Spleen (tissue), 11 donors: ENCODE data around the gene SRGAP1. TPM values are rescaled to one million over a fixed set of nuclear protein-coding genes. Genes with fewer than 3 reads are reported as not detected.

Experiments
- DNase-seq: peaks from one replicate; pipeline ENCODE4 v3.0.0-alpha.2; 2020
- H3K27ac ChIP-seq, 8 donors: fragments of 200-600 bp; sonication (generic) in 7 of 8; 1 replicate in 4 of 8; 2 replicates in 4 of 8; pipeline versions ENCODE4 v1.5.0 to v1.8.0; 2016 to 2021; ENCODE audit warnings: inconsistent platforms in 4 of 8, mild to moderate bottlenecking in 4 of 8, moderate library complexity in 1 of 8
- H3K27me3 ChIP-seq, 7 donors: fragments of 200-600 bp; sonication (generic) in 6 of 7; replicated peaks in 1 of 7; 1 replicate in 4 of 7; 2 replicates in 3 of 7; pipeline versions ENCODE4 v1.5.0 to v1.8.0; 2016 to 2021; ENCODE audit warnings: inconsistent platforms in 3 of 7, mild to moderate bottlenecking in 1 of 7
- H3K36me3 ChIP-seq, 6 donors: fragments of 200-600 bp; sonication (generic) in 5 of 6; 1 replicate in 4 of 6; 2 replicates in 2 of 6; pipeline versions ENCODE4 v1.5.0 to v1.8.0; 2016 to 2021; ENCODE audit warnings: inconsistent platforms in 2 of 6
- H3K4me1 ChIP-seq, 6 donors: fragments of 200-600 bp; sonication (generic) in 5 of 6; 1 replicate in 3 of 6; 2 replicates in 3 of 6; pipeline versions ENCODE4 v1.5.0 to v1.8.0; 2016 to 2021; ENCODE audit warnings: inconsistent platforms in 3 of 6
- H3K4me3 ChIP-seq, 8 donors: fragments of 200-600 bp; sonication (generic) in 7 of 8; 1 replicate in 4 of 8; 2 replicates in 4 of 8; pipeline versions ENCODE4 v1.5.0 to v1.8.0; 2016 to 2021; ENCODE audit warnings: inconsistent platforms in 4 of 8, mild to moderate bottlenecking in 4 of 8, moderate library complexity in 2 of 8
- H3K9me3 ChIP-seq, 8 donors: fragments of 200-600 bp; sonication (generic) in 7 of 8; 1 replicate in 4 of 8; 2 replicates in 4 of 8; pipeline versions ENCODE4 v1.5.0 to v1.8.0; 2016 to 2021; ENCODE audit warnings: inconsistent platforms in 4 of 8
- POLR2A ChIP-seq, 3 donors: fragments of 450-650 bp; IDR thresholded peaks; one replicate each; pipeline ENCODE4 v1.5.1; 2017; ENCODE audit warnings: antibody characterized with exemption in 3 of 3, mild to moderate bottlenecking in 1 of 3
- POLR2AphosphoS5 ChIP-seq, 3 donors: sonication (generic); formaldehyde crosslinking; IDR thresholded peaks; one replicate each; pipeline ENCODE4 v1.5.1; 2017; ENCODE audit warnings: antibody characterized with exemption in 3 of 3
- WGBS, 5 donors: extraction: QIAGEN DNeasy Blood & Tissue Kit in 3 of 5; methylation state at CpG; one replicate each; pipeline versions ENCODE4 v1.1.5 to v1.1.7; 2013 to 2018; 5-methylcytosine and 5-hydroxymethylcytosine counted together
- intact Hi-C: fragments of 100-400 bp; cut with DNase I; formaldehyde crosslinking; loops from one replicate; pipeline ENCODE4 v1.15.0; 2023; ENCODE audit warnings: low total_unique reads
- polyA plus RNA-seq, 3 donors: library from polyadenylated mRNA; stranded (reverse); fragments of 200-250 nt; gene quantifications; one replicate each; pipeline ENCODE4 v1.2.1, GENCODE V29; 2013
- total RNA-seq, 7 donors: library from RNA; depleted of rRNA in 3 of 7; stranded (reverse); fragments of >200 nt in 3 of 7; fragmentation: NEBNext Ultra II Directional in 4 of 7; extraction: Animal tissue kit (Norgen Biotek cat#: 25700) in 4 of 7; gene quantifications; one replicate each; pipeline versions ENCODE4 v1.1.0 to v1.2.1, GENCODE V29; 2016 to 2021
- TF ChIP-seq, protein P1 (sequence below), 11 experiments: fragments of 200-600 bp in 7 of 11; fragments of 450-650 bp in 4 of 11; sonication (generic) in 4 of 11; IDR thresholded peaks in 8 of 11; conservative IDR thresholded peaks in 3 of 11; 1 replicate in 7 of 11; 2 replicates in 4 of 11; pipeline versions ENCODE4 v1.4.0 to v1.8.0; 2016 to 2021; ENCODE audit warnings: antibody characterized with exemption in 11 of 11, inconsistent platforms in 4 of 11, mild to moderate bottlenecking in 1 of 11
- donor health status: healthy with polysubstance abuse.
- donor health status: DM: no; HTN: no; CAD: no; lungs with moderate emphysema.
- donor health status: DM: no; HTN: no; CAD: no.
- donor health status: Bipolar disorder and iron deficiency.
- donor health status: healthy.
- donor health status: DM: no; HTN: no; CAD: no.
- donor health status: DM: yes; HTN: yes; CAD: no.

SRGAP1 gene
- total and polyA plus RNA-seq, 10 donors: 0.37 to 20.1 (median 13.4) TPM

GRCh38 chr12:63823040-63823439, 21.5 kb upstream of the SRGAP1 start:
- Histone ChIP-seq H3K27ac (no peak overlapping the region), H3K4me3 (no peak overlapping the region), H3K9me3 (peaks cover 0 to 19% (median 13%) of the 10 kb centered on the region in 8 donors), H3K36me3 (no peaks in the 10 kb centered on the region), H3K4me1 (peaks cover 0 to 8% (median 0%) of the 10 kb centered on the region in 6 donors), H3K27me3 (peaks cover 0 to 11% (median 0%) of the 10 kb centered on the region in 7 donors)
- TF ChIP-seq, protein P1, sequence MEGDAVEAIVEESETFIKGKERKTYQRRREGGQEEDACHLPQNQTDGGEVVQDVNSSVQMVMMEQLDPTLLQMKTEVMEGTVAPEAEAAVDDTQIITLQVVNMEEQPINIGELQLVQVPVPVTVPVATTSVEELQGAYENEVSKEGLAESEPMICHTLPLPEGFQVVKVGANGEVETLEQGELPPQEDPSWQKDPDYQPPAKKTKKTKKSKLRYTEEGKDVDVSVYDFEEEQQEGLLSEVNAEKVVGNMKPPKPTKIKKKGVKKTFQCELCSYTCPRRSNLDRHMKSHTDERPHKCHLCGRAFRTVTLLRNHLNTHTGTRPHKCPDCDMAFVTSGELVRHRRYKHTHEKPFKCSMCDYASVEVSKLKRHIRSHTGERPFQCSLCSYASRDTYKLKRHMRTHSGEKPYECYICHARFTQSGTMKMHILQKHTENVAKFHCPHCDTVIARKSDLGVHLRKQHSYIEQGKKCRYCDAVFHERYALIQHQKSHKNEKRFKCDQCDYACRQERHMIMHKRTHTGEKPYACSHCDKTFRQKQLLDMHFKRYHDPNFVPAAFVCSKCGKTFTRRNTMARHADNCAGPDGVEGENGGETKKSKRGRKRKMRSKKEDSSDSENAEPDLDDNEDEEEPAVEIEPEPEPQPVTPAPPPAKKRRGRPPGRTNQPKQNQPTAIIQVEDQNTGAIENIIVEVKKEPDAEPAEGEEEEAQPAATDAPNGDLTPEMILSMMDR (IDR thresholded peaks at IDR 0.05 in 8 of 11, conservative IDR thresholded peaks at IDR 0.05 in 3 of 11): no peak
- TF ChIP-seq POLR2AphosphoS5 (IDR thresholded peaks at IDR 0.05) (no peak), POLR2A (IDR thresholded peaks at IDR 0.05) (no peak)
- DNase-seq: no peak
- 84 to 98% (median 91%) methylated on average over 6 of the region's 6 CpGs for WGBS, 5 donors
- intact Hi-C loops: no loop called here

DNA sequence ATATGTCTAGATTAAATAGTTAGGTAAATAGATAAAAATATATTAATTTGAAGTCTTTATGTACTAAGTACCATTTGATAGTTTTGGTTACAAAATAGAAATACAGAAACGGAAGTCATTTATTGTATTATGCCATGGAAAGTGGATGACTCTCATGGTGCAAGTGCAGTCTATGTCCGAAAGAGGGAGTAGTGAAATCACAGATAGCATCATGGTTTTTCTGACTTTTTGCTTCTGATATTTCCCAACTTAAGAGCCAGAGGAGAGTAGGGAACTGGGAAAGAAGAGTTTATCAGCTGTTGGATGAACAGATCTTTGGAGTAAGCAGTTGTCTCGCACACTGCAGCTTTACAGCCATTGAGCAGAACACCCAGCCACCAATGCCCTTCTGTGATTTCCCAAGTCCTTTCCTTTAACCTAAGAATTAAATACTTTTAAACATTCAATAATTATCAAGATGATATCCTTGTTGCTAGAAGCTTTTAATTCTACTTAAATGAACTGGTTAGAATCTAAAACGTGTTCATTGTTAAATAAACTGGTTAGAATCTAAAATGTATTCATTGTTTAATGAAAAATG, 18.4 kb upstream of the SRGAP1 start:
- H3K4me1 ChIP-seq: peaks cover 0 to 8% (median 0%) of the 10 kb centered on the region in 6 donors
- no peak for DNase-seq
- H3K36me3 ChIP-seq: no peaks in the 10 kb centered on the region
- peaks cover 0 to 10% (median 0%) of the 10 kb centered on the region in 7 donors for H3K27me3 ChIP-seq
- TF ChIP-seq, protein P1 (IDR thresholded peaks at IDR 0.05 in 8 of 11, conservative IDR thresholded peaks at IDR 0.05 in 3 of 11): peak in 10 of 11 experiments; percentile 43 to 76 (median 56)
- TF ChIP-seq POLR2A (IDR thresholded peaks at IDR 0.05): no peak
- H3K9me3 ChIP-seq: peaks cover 0 to 8% (median 0%) of the 10 kb centered on the region in 8 donors
- H3K4me3 ChIP-seq: no peak overlapping the region
- no peak overlapping the region for H3K27ac ChIP-seq
- WGBS, 5 donors: 30 to 37% (median 31%) methylated on average over 4 of the region's 4 CpGs
- intact Hi-C loops: no loop called here

- Histone ChIP-seq H3K36me3 (no peaks in the 10 kb centered on the region), H3K27ac (no peak overlapping the region), H3K27me3 (no peaks in the 10 kb centered on the region), H3K9me3 (peaks cover 0 to 8% (median 0%) of the 10 kb centered on the region in 8 donors), H3K4me3 (no peak overlapping the region), H3K4me1 (peaks cover 0 to 8% (median 0%) of the 10 kb centered on the region in 6 donors)
- WGBS, 5 donors: 83 to 88% (median 86%) methylated on average over 2 of the region's 2 CpGs
- TF ChIP-seq POLR2AphosphoS5 (IDR thresholded peaks at IDR 0.05) (no peak), POLR2A (IDR thresholded peaks at IDR 0.05) (no peak)
- TF ChIP-seq, protein P1 (IDR thresholded peaks at IDR 0.05 in 8 of 11, conservative IDR thresholded peaks at IDR 0.05 in 3 of 11): no peak
- no peak for DNase-seq
- intact Hi-C loops: no loop called here
Measured at GRCh38 chr12:63828867-63829266, 15.6 kb upstream of the SRGAP1 start.

GRCh38 chr12:63836046-63836445, 8.5 kb upstream of the SRGAP1 start:
- WGBS, 5 donors: 80 to 93% (median 89%) methylated on average over 2 of the region's 2 CpGs
- no peak for DNase-seq
- no peak overlapping the region for H3K4me3 ChIP-seq
- no peaks in the 10 kb centered on the region for H3K36me3 ChIP-seq
- no peaks in the 10 kb centered on the region for H3K4me1 ChIP-seq
- no peaks in the 10 kb centered on the region for H3K27me3 ChIP-seq
- no peaks in the 10 kb centered on the region for H3K9me3 ChIP-seq
- TF ChIP-seq POLR2A (IDR thresholded peaks at IDR 0.05) (no peak), POLR2AphosphoS5 (IDR thresholded peaks at IDR 0.05) (no peak)
- TF ChIP-seq, protein P1 (IDR thresholded peaks at IDR 0.05 in 8 of 11, conservative IDR thresholded peaks at IDR 0.05 in 3 of 11): no peak
- no peak overlapping the region for H3K27ac ChIP-seq
- intact Hi-C loops: no loop called here
